Endothelial cell (in vitro differentiated cells): ENCODE measurements around the gene ARAF. TPM values are rescaled to one million over a fixed set of nuclear protein-coding genes. Genes with fewer than 3 reads are reported as not detected.

Experiments used
- DNase-seq: peaks from one replicate; pipeline ENCODE4 v3.0.0; 2021; ENCODE audit warnings: low spot score
- H3K27ac Mint-ChIP-seq: one replicate; pipeline ENCODE4 v1.8.0; 2021; ENCODE audit warnings: mixed read lengths, inconsistent platforms; ENCODE audit not compliant: unreplicated experiment
- H3K27me3 Mint-ChIP-seq: one replicate; pipeline ENCODE4 v1.8.0; 2021; ENCODE audit warnings: mild to moderate bottlenecking, moderate library complexity, mixed read lengths, inconsistent platforms; ENCODE audit not compliant: unreplicated experiment
- H3K36me3 Mint-ChIP-seq: one replicate; pipeline ENCODE4 v1.8.0; 2021; ENCODE audit warnings: mild to moderate bottlenecking, low read depth, mixed read lengths, inconsistent platforms; ENCODE audit not compliant: unreplicated experiment
- H3K4me1 Mint-ChIP-seq: one replicate; pipeline ENCODE4 v1.8.0; 2021; ENCODE audit warnings: mild to moderate bottlenecking, mixed read lengths, inconsistent platforms; ENCODE audit not compliant: unreplicated experiment
- H3K4me3 Mint-ChIP-seq: one replicate; pipeline ENCODE4 v1.8.0; 2021; ENCODE audit warnings: mild to moderate bottlenecking, mixed read lengths, inconsistent platforms; ENCODE audit not compliant: unreplicated experiment
- H3K9me3 Mint-ChIP-seq: one replicate; pipeline ENCODE4 v1.8.0; 2021; ENCODE audit warnings: mixed read lengths, inconsistent platforms; ENCODE audit not compliant: unreplicated experiment
- total RNA-seq: library from RNA; stranded (reverse); fragmentation: NEBNext Ultra II Directional; extraction: Animal tissue kit (Norgen Biotek cat#: 25700); gene quantifications from one replicate; pipeline ENCODE4 v1.2.1, GENCODE V29; 2021; ENCODE audit not compliant: unreplicated experiment
- TF ChIP-seq, protein P1 (sequence below): fragments of 200-600 bp; sonication (generic); IDR thresholded peaks from one replicate; pipeline ENCODE4 v1.5.0; 2021; ENCODE audit warnings: antibody characterized with exemption; ENCODE audit not compliant: unreplicated experiment

Gene ARAF
- total RNA-seq, 1 donor from 2014 or later = 49.4 TPM

DNA sequence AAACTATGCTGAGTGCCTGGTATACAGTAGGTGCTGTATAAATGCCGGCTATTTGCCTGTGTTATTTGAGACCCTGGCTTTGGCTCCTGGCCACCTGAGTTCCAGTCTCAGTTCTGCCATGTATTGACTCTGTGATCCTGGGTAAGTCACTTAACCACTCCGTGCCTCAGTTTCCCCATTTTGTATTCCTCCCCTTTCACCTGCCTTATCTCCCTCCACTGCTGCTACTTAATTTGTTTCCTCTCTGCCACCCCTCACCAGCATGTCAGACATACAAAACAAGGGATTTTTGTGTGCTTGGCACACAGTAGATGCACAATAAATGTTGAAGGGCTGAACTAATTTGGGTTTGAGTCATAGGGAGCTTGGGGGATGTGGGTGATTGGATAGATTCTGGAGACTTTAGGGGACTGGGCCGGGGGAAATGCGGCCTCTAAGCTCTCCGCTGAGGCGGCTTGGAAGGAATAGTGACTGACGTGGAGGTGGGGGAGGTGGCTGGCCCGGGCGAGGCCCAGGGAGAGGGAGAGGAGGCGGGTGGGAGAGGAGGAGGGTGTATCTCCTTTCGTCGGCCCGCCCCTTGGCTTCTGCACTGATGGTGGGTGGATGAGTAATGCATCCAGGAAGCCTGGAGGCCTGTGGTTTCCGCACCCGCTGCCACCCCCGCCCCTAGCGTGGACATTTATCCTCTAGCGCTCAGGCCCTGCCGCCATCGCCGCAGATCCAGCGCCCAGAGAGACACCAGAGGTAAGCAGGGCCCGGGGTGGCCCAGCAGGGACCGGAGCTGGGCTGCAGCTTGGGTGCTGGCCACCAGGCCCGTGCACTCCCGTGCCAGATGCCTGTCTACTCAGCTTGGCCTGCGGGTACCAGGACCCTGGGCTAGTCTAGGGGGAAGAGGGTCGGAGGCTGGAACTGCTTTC is 21.0 kb downstream of the ARAF start, which contains the start of gene TIMP1:
TIMP1 (plus strand) TSS at position 706 of the 917 bp plus-strand sequence. CDS start 980 bp downstream, outside the sequence.
- H3K4me1 Mint-ChIP-seq = peaks cover 16% of the 10 kb centered on the region
- peak within 1 kb of the TSS; percentile 87 for H3K27ac Mint-ChIP-seq
- peaks cover 6% of the 10 kb centered on the region for H3K36me3 Mint-ChIP-seq
- H3K4me3 Mint-ChIP-seq = peak within 1 kb of the TSS; percentile 81
- H3K9me3 Mint-ChIP-seq = no peaks in the 10 kb centered on the region
- TF ChIP-seq, protein P1, sequence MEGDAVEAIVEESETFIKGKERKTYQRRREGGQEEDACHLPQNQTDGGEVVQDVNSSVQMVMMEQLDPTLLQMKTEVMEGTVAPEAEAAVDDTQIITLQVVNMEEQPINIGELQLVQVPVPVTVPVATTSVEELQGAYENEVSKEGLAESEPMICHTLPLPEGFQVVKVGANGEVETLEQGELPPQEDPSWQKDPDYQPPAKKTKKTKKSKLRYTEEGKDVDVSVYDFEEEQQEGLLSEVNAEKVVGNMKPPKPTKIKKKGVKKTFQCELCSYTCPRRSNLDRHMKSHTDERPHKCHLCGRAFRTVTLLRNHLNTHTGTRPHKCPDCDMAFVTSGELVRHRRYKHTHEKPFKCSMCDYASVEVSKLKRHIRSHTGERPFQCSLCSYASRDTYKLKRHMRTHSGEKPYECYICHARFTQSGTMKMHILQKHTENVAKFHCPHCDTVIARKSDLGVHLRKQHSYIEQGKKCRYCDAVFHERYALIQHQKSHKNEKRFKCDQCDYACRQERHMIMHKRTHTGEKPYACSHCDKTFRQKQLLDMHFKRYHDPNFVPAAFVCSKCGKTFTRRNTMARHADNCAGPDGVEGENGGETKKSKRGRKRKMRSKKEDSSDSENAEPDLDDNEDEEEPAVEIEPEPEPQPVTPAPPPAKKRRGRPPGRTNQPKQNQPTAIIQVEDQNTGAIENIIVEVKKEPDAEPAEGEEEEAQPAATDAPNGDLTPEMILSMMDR = no peak
- peaks cover 5% of the 10 kb centered on the region for H3K27me3 Mint-ChIP-seq
- peak; percentile 74 for DNase-seq

DNA sequence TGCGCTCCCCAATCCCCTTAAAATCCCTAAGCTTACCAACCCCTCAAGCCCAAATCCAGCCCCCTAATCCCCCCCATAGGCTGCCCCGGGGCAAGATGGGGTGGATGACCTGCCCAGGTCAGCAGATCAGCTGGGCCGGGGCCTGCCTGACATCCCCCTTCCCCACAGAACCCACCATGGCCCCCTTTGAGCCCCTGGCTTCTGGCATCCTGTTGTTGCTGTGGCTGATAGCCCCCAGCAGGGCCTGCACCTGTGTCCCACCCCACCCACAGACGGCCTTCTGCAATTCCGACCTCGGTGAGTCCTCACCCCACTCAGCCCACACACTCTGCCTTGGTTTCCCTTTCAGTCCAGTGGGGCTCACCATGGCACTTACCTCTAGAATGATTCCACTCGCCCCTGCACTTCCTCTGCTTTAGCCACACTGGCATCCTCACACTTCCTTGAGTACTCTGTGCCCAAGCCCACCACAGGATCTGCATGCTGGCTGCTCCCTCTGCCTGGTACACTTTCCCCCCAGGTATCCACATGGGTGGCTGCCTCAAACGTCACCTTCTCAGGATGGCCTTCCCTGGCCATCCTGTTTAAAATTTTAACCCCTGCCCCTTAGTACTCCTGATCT is 22.3 kb downstream of the ARAF start:
- Mint-ChIP-seq H3K4me1 (peaks cover 13% of the 10 kb centered on the region), H3K27me3 (peaks cover 5% of the 10 kb centered on the region), H3K27ac (peak overlapping the region; percentile 78), H3K4me3 (peak overlapping the region; percentile 84), H3K36me3 (peaks cover 6% of the 10 kb centered on the region), H3K9me3 (no peaks in the 10 kb centered on the region)
- TF ChIP-seq, protein P1 = no peak
- no peak for DNase-seq

DNA sequence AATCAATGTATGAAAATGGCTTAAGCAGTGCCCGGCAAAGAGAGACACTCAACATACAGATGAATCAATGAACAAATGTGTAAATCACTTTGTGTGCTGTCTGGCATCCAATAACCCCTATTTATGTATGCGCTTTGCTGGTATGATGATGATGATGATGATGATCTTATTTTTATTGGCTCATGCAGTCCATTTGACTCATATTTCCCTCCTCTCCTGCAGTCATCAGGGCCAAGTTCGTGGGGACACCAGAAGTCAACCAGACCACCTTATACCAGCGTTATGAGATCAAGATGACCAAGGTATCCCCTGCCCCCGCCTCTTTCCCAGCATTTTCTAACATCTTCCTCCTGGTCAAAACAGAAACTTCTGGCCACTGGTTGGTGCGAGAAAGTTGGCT is 23.7 kb downstream of the ARAF start:
- Mint-ChIP-seq H3K27me3 (peaks cover 5% of the 10 kb centered on the region), H3K4me1 (peaks cover 13% of the 10 kb centered on the region), H3K9me3 (no peaks in the 10 kb centered on the region), H3K36me3 (peaks cover 6% of the 10 kb centered on the region), H3K4me3 (no peak overlapping the region), H3K27ac (no peak overlapping the region)
- DNase-seq = no peak
- TF ChIP-seq, protein P1 = no peak

DNA sequence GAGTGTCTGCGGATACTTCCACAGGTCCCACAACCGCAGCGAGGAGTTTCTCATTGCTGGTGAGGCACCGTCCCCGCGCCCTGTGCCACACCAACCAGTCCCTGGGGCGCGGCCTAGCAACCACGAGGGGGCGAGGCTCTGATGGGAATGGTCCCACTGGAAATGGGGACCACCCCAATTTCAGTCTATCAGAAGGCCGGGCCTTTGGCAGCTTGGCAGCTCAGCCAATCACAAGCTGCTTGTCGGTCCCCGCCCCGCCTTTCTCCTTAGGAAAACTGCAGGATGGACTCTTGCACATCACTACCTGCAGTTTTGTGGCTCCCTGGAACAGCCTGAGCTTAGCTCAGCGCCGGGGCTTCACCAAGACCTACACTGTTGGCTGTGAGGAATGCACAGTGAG is 24.3 kb downstream of the ARAF start:
- no peak overlapping the region for H3K27ac Mint-ChIP-seq
- no peak overlapping the region for H3K4me3 Mint-ChIP-seq
- DNase-seq = no peak
- H3K9me3 Mint-ChIP-seq = no peaks in the 10 kb centered on the region
- peaks cover 13% of the 10 kb centered on the region for H3K4me1 Mint-ChIP-seq
- H3K27me3 Mint-ChIP-seq = peaks cover 5% of the 10 kb centered on the region
- peaks cover 6% of the 10 kb centered on the region for H3K36me3 Mint-ChIP-seq
- TF ChIP-seq, protein P1 = no peak
